K562 (cell line): ENCODE data around the gene OR1I1.

Source experiments
- FOXK2 ChIP-seq, 2 experiments: fragments of 450-650 bp; IDR thresholded peaks in 1 of 2; conservative IDR thresholded peaks in 1 of 2; 2 replicates each; pipeline ENCODE4 v1.6.1; 2016; ENCODE audit warnings: low read depth in 2 of 2, mild to moderate bottlenecking in 1 of 2
- POLR2A ChIP-seq: fragments of 450-650 bp; conservative IDR thresholded peaks from 2 replicates; pipeline ENCODE4 v1.6.1; 2016
- ZKSCAN1 ChIP-seq: fragments of 150-350 bp; IDR thresholded peaks from 2 replicates; pipeline ENCODE4 v1.6.1; 2016; ENCODE audit warnings: low read depth, low read length
- TF ChIP-seq, protein P1 (sequence below): fragments of 250-450 bp; sonication (Bioruptor Pico); IDR thresholded peaks from 2 replicates; pipeline ENCODE4 v1.5.0; 2022; ENCODE audit warnings: mild to moderate bottlenecking

DNA sequence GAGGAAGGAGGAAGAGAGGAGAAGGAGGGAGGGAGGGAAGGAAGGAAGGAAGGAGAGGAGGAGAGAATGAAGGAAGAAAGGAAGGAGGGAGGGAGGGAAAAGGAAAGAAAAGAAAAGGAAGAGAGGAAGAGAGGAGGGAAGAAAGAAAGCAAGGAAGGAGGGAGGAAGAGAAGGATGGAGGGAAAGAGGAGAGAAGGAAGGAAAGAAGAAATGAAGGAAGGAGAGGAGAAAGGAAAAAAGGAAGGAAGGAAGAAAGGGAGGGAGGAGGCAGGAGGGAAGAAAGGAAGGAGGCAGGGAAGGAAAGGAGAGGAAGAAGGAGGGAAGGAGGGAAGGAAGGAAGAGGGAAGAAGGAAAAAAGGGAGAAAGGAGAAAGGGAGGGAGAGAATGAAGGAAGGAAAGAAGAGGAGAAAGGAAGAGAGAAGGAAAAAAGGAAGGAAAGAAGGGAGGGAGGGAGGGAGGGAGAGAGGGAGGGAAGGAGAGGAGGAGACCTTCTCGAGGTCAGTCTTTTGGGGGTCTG is 46.2 kb upstream of the OR1I1 start:
- no peak for TF ChIP-seq FOXK2 (conservative IDR thresholded peaks at IDR 0.05 in 1 of 2, IDR thresholded peaks at IDR 0.05 in 1 of 2; ENCODE audit: low read depth in 2 of 2)
- TF ChIP-seq, protein P1, sequence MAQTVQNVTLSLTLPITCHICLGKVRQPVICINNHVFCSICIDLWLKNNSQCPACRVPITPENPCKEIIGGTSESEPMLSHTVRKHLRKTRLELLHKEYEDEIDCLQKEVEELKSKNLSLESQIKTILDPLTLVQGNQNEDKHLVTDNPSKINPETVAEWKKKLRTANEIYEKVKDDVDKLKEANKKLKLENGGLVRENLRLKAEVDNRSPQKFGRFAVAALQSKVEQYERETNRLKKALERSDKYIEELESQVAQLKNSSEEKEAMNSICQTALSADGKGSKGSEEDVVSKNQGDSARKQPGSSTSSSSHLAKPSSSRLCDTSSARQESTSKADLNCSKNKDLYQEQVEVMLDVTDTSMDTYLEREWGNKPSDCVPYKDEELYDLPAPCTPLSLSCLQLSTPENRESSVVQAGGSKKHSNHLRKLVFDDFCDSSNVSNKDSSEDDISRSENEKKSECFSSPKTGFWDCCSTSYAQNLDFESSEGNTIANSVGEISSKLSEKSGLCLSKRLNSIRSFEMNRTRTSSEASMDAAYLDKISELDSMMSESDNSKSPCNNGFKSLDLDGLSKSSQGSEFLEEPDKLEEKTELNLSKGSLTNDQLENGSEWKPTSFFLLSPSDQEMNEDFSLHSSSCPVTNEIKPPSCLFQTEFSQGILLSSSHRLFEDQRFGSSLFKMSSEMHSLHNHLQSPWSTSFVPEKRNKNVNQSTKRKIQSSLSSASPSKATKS (CRISPR knock-in tag), result no peak
- no peak for TF ChIP-seq POLR2A
- TF ChIP-seq ZKSCAN1, result no peak
